IPS-11a (cell line): ENCODE results near the gene ZFPL1.
A peak's percentile ranks its signal among the peaks of the same experiment; 100 is the strongest.
"Not testable (repeated sequence)": the region's sequence is repeated elsewhere in the genome, so short reads cannot be mapped to it uniquely, and the experiment has no call there.

Source experiments
- H3K4me3 ChIP-seq: one replicate; pipeline ENCODE4 v1.5.1; 2013; ENCODE audit warnings: low read depth, low read length, control low read depth

Gene ZFPL1

DNA sequence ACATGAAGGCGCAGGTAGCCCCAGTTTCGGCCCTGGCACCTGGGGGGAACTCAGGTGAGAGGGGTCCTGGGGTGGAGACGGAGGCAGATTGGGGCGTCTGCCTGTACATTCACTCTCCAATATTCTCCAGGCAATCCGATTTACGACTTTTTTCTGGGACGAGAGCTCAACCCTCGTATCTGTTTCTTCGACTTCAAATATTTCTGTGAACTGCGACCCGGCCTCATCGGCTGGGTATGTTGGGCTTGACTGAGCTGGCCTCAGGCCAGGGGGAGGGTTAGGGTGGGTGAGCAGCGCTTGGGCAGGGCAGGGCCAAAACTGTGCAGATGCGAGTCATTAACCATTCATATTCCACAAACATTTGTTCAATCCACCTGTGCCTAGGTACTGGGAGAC is 29.3 kb downstream of the ZFPL1 start:
- H3K4me3 ChIP-seq: peak overlapping the region; percentile 8

- no peak overlapping the region for H3K4me3 ChIP-seq
These were observed 29.8 kb downstream of the ZFPL1 start for GRCh38 chr11:65113839-65114238.

DNA sequence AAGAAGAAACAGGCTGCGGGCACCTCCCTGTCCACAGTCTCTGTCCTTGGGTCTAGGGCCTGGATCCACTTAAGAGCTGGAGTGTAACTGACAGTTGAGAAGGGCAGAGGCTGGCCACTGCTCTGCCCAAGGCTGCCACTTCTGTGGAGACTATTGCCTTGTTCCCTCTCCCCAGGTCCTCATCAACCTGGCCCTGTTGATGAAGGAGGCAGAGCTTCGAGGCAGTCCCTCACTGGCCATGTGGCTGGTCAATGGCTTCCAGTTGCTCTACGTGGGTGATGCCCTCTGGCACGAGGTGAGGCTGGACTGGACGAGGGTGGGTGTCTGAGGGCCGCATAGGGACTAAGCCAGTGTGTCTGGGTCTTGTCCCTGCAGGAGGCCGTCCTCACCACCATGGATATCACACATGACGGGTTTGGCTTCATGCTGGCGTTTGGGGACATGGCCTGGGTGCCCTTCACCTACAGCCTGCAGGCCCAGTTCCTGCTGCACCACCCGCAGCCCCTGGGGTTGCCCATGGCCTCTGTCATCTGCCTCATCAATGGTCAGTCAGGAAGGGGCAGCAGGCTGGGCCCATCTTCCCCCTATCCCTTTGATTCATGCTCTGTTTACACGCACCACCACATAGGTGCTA is 30.6 kb downstream of the ZFPL1 start:
- H3K4me3 ChIP-seq: no peak overlapping the region

DNA sequence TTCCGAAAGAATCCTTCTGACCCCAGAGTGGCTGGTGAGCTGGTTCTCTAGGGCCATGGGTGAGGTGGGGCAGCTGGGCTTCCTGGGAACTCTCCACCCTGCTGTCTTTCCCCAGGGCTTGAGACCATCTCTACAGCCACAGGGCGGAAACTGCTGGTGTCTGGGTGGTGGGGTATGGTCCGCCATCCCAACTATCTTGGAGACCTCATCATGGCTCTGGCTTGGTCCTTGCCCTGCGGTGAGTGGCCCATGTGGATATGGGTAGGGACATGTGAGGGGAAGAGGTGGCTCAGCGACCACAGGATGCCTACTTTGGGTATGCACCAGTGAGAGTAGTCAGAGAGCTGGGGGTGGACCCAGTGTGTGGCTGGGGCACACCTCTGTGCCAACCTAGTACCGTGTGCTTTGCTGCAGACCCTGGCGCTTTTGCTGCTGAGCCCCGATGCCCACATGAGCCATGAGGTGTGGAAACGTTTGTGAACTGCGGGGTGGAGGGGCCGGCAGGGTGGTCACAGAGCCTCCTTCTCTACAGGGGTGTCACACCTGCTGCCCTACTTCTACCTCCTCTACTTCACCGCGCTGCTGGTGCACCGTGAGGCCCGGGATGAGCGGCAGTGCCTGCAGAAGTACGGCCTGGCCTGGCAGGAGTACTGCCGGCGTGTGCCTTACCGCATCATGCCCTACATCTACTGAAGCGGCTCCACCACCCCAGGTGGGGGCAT is 31.5 kb downstream of the ZFPL1 start:
- no peak overlapping the region for H3K4me3 ChIP-seq

DNA sequence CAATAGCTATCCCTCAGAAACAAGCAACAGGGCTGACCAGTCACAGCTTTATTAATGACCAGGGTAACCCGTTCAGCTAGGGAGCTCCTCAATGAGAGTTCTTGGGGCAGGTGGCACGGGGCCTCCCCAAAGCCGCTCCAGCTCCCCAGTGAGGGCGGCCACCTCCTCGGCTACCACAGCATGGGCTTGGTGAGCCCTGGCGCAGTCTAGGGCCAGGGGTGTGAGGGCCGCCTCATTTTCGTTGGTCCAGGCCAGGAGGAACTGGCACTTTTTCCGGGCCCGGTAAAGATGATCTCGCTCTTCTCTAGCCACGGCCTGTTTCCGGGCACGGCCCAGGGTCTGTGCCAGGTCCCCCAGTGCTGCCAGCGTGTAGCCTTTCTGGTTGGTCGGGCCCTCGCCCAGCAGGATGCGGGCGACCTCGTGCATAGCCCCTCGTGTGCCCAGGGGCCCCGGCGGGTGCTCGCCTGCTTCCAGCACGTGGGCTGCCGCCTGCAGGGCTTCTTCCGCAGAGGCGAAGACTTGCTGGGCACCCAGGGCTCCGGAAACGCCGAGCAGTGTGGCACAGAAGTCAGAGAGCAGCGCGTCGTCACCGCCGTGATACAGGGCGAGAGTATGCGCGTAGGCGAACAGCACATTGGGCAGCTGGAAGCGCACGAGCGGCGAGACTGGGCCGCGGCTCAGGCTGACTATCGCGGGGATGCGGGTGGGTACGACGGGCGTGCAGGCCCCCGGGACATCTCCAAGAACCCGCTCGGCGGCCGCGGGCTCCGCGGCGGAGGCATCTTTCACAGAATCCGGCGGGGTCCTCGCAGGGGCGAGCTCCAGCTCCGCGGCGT is 32.6 kb downstream of the ZFPL1 start:
- peak overlapping the region; percentile 79 for H3K4me3 ChIP-seq

- peak within 1 kb of the TSS; percentile 79 for H3K4me3 ChIP-seq
These were observed 33.4 kb downstream of the ZFPL1 start, which contains the start of gene ZNHIT2 for GRCh38 chr11:65117206-65118096. Gene ZNHIT2, minus strand, starts transcription at chr11:65117701. Its CDS starts 48 bp downstream, at chr11:65117653.

DNA sequence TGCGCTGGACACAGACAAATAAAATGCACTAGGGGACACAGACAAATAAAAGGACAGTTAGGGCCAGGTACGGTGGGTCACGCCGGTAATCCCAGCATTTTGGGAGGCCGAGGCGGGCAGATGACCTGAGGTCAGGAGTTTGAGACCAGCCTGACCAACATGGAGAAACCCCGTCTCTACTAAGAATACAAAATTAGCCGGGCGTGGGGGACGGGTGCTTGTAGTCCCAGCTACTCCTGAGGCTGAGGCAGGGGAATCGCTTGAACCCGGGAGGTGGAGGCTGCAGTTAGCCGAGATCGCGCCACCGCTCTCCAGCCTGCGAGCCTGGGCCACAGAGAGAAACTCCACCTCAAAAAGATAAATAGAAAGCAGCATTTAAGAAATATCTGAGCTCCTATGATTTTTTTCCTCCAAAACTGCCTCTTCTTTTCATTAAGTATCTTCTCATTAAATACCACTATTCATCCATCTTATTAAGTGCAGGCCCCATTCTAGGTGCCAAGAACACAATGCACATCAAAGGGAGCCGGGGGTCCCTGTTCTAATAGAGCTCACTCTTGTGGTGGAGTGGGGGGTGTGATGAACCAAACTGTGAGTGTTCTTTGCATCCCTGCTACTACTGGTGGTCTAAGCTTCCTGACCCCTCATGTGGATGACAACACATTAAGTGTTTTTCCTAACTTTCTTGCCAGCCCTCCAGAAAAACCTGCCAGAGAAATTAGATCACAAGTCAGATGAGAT is 34.2 kb downstream of the ZFPL1 start:
- H3K4me3 ChIP-seq: no peak overlapping the region

DNA sequence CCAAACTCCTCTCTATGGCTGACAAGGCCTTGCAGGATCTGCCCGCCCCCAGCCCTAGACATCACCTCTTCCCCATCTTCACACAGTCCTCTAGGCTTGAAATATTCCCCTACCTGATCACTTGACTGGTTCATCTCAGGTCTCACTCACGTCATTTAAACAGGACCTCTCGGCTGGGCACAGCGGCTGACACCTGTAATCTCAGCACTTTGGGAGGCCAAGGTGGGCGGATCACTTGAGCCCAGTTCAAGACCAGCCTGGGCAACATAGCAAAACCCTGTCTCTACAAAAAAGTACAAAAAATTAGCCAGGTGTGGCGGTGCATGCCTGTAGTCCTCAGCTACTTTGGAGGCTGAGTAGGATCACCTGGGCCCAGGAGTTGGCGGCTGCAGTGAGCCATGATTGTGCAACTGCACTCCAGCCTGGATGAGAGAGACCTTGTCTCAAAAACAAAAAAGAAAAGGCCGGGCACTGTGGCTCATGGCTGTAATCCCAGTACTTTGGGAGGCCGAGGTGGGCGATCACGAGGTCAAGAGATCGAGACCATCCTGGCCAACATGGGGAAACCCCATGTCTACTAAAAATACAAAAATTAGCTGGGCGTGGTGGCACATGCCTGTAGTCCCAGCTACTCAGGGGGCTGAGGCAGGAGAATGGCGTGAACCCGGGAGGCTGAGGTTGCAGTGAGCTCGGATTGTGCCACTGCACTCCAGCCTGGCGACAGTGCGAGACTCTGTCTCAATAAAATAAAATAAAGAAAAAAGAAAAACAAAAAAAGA is 35.1 kb downstream of the ZFPL1 start:
- H3K4me3 ChIP-seq: not testable (repeated sequence)

GRCh38 chr11:65119670-65119995 is 35.6 kb downstream of the ZFPL1 start:
- no peak overlapping the region for H3K4me3 ChIP-seq

- peak overlapping the region; percentile 100 for H3K4me3 ChIP-seq
These were observed 36.8 kb downstream of the ZFPL1 start for GRCh38 chr11:65120831-65121230.

DNA sequence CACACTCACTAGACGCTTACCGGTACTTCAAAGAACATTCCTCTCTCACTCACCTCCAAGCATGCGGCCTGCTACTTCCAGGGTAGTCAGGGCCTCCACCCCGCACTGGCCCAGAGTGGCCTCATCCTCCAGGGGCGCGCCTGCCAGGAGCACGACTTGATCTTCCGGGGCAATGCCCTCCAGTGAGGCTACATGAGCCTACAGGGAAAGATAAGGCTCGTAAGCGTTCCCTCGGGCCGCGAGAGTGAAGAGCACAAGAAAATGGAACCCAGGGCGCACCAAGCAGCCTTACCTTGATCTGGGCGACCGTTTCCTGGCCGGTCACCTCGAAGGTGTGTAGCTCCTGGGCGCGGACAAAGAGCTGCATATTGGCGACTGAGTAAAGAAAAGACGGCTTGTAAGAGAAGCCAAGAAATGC is 37.4 kb downstream of the ZFPL1 start:
- H3K4me3 ChIP-seq: peak overlapping the region; percentile 100

- H3K4me3 ChIP-seq: peak within 1 kb of the TSS; percentile 100
These were observed 38.1 kb downstream of the ZFPL1 start, which contains the start of the genes FAU and MRPL49 for GRCh38 chr11:65121865-65122696. Gene FAU, minus strand, starts transcription at chr11:65122134. Its CDS starts 321 bp downstream, at chr11:65121813. Gene MRPL49, plus strand, starts transcription at chr11:65122321. Its CDS starts 26 bp downstream, at chr11:65122347.

DNA sequence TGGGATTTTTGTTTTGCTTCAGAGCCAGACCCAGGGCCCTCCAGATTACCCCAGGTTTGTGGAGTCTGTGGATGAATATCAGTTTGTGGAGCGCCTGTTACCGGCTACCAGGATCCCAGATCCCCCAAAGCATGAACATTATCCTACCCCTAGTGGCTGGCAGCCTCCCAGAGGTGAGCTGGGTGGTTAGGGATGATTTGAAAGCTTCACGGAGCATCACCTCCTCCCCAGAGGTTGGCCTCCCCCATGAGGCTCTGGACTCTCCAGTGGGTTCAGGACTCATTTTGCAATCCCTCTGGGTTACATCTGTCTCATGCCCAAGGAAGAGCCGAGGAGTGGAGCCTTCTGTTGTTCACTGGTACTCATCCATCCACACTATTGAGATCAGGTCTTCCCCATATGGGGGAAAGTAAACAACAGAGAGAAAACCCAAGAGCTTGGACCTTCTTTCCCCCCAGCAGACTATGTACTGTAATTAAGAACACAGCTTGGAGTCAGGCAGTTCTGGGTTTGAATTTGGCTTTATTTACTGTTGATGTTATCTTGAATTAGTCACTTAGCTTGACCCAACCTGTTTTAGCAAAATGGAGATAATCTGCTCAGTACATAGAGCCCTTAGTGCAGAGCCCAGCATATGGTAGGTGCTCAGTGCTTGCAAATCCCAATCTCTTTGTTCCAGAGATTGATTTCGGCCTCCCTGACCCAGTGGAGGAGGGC is 40.6 kb downstream of the ZFPL1 start:
- no peak overlapping the region for H3K4me3 ChIP-seq

- H3K4me3 ChIP-seq: no peak overlapping the region
These were observed 41.4 kb downstream of the ZFPL1 start for GRCh38 chr11:65125197-65126056.

DNA sequence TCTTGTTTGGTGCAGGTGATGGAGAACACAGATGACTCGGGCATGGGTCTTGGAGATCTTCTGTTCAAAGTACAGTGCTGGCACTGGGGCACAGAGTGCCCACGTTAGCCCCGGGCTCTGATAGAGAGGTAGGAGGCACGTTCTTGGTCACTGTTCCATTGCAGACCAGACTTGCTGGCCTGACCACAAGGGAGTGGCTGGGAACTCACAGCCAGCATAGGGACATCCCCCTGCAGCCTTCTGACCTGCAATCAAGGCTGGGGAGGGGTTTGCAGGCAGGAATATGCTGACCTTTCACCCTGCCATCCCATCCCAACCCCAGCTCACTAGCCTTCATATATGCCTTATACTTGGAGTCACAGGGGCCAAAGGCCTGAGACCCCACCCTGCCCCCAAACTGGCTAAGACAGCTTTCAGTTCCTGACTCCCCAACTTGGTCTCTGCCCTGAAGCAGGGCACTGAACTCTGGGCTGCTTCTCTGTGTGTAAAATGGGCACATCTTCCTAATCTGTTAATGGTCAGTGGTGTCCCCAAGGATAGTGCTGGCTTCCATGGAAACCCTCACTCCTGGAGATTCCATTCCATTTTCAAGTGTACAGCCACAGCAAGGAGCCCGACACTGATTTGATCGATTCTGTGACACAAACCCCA is 42.7 kb downstream of the ZFPL1 start:
- no peak overlapping the region for H3K4me3 ChIP-seq
